Kidney glomerular epithelial cell (primary cell): ENCODE results near the gene THSD4.
A peak's percentile ranks its signal among the peaks of the same experiment; 100 is the strongest.
"Not testable (repeated sequence)": the region's sequence is repeated elsewhere in the genome, so short reads cannot be mapped to it uniquely, and the experiment has no call there.

Experiments used
- DNase-seq: peaks from one replicate; lab custom pipeline; 2025; lab: John Stamatoyannopoulos, UW

The THSD4 gene

DNA sequence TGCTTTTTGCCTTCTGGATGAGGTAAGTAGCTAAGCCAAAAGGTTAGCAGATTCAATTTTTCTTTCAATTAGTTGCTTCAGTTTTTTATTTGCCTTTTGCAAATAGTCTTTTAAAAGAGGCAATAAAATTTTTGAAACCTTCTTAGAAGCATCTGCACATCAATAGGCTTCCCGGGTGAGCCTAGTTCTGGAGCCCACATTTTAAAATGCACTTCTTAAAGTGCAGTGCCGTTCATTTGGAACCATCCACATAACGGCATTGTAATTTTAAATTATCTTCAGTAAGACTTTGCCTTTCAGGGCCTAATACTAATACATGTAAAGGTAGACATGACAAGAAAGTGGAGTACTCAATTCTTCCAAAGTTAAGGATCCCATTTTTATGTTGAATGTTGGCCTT is 269.2 kb downstream of the THSD4 start:
- DNase-seq = no peak

DNA sequence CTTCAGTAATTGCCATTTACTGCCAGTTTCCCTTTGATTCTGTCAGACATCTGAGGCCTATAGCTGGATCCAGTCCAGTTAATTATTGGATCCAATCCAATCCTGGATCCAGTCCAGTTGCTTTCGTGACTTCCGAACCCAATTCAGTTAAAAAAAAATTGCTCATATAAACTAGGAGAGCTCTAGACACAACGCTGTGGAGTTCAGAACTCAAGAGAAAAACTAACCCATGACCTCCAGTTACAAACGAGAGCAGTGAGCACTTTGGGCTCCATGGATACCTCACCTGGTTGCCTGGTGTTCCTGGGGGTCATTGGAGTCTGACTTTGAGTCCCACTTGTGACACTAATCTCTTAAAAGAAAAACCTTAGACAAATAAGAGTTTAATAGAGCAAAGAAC is 269.8 kb downstream of the THSD4 start:
- DNase-seq = no peak

DNA sequence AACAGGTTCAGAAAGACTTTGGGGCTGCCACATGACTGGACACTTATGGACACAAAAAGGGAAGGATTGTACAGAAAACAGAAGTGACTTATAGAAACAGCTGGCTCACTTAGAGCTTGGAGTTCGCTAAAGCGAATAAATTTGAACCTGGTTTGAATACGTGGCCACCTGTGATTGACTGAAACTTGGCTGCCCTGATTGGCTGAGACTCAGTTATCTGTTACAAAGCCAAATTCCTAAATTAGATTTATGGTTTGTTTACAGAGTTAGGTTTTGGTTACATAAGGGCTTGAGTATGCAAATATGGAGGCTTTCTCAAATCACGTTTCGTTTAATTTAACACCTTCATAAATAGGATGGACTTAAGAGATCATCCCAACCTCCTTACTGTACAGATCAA is 270.2 kb downstream of the THSD4 start:
- DNase-seq = no peak

DNA sequence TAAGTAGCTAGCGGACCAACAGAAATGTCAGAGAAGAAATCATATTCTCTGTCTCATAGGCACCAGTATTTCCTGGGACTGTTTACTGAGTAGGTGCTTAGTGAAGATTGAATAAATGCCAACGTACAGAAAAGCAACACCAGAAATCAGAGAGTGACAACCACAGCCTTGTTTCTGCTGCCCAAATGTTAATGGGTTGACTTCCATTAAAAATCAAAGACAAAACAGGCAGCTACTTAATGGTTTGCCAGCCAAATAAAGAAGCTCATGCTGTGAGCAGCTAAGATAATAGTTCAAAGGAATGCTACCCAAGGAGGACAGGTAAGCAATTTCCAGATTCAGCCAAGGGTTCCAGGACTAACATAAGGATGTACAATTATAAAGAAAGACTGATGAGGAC is 270.7 kb downstream of the THSD4 start:
- DNase-seq = no peak

DNA sequence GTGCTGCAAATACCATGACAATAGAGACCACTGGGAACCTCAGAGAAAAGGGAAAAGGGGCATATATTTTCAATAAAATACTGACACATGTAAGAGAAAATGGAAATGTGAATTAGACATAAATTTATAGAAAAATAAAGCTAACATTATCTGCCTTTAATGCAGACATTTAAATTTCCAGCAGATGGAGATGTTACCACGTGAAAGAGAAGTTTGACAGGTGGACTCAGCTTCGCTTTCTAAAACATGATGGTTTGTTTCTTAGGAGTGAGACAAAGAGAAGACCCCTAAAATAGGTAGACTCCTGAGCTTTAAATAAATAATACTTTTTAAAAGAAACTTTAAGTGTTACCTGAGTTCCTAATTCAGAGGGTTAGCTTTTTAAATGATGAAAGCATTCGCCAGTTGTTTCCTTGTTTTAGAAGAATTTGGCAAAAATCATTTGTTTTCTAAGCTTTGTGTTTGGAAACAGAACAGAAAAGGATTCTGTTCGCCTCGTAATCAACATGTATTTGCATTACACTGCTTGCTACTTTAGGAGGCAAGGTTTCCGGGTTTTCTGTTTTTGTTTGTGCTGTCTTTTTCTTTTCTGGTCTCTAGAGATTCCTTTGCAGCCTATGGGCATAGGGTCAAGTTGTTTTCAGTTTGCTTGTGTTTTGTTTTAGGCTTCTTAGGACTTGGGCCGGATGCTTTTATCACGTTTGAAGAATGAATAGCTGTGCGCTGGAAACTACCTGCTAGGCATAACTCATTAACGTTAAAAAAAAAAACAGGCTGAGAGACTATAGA is 271.4 kb downstream of the THSD4 start:
- peak; percentile 11 for DNase-seq

DNA sequence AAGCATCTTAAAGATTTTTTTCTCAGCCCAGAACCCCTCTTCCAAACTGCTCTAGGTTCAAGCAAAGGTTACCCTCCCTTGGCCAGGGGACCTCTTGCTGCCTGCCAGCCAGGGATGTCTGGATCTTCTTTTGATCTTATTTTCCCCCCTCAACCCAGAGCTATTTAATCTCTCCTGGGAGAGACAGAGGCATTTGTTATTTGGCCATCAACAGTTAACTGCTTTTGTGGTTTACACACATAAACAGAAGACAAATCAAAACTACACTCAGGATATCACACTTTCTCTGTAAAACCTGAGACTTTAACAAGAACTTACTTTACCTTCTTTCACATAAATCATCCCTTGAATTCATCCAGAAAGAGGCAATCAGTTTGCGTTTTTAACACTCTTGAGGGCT is 272.5 kb downstream of the THSD4 start:
- DNase-seq = no peak

DNA sequence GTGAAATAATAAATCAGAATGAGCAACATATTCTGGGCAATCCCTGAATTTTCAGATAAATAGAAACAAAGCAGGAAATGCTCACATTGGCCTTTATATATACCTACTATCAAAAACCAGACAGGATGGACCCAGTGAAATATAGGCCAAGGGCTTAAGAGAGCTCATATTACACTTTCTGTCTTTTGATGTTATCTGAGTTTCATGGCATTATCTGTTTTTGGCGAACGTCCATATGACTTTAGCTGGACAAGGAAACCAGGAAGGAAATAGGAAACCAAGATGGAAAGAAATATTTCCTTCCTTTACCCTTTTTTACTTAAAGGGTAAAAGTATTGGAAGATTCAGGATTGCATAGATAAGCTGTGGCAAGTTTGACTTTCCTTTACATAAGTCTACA is 274.8 kb downstream of the THSD4 start:
- DNase-seq = no peak

DNA sequence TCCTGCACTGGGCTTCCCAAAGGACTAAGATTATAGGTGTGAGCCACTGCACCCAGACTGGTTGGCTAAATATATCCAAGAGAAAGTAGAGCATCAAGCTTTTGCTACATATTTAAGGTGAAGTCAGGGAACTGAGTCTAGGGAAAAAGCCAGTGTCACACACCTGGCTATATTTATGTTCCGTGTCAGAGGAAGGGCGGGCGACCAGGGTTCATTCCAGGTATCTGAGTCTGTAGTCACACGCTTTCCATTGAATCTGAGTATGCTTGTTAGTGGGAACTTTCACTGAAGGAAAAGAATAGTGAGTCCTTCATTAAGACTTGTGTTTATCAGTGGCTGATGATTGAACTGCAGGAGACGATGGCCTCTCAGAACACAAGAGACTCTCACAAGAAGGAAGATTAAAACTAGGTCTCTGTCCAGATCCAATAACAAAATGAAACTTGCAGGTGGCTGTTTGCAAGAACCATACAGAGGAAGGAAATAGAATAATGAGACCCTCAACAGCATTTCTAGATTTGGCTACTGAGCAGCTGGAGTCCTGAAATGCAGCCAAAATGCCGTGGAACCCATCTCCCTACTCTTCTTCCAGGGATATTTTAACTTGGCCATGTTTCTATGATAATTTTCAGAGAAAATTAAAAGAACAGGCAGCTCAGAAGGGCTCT is 276.3 kb downstream of the THSD4 start:
- no peak for DNase-seq

DNA sequence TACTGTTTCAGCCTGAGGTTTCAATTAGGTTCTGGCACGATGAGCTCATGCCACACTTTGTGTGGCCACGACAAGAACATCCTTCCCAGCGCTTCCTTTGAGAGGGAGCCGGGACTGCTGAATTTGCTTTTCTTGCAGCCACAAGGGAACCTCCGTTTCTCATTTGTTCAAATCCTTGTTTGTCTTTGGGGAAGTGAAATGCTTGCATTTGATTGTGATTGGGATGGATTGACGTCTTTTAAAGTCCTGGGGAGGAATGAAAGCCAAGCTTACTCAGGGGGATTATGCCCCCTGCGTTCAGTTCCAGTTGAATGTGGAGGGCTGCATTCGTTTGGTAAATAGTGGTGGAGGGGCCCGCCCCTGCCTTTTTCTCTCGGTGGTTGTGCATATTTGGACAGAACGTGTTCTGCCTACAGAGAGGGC is 277.6 kb downstream of the THSD4 start:
- DNase-seq = no peak

DNA sequence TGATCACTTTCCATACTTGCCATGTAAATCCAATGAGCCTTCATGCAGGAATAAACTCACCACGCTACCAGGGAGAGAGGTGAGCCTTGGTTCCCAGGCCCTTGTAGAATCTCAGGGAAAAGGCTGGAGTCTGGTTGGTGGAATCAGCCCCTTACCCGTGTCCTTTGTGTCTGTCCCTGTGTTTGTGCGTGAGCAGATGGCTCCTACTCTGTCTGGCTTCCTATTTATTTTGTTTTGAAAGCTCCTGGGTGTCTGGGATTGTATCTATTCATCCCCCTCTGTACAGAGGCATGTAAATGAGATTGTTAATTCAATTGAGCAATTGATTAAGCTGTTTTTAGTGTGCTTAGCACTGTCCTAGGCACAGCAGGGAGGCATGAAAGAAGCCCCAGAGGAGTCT is 278.1 kb downstream of the THSD4 start:
- no peak for DNase-seq

DNA sequence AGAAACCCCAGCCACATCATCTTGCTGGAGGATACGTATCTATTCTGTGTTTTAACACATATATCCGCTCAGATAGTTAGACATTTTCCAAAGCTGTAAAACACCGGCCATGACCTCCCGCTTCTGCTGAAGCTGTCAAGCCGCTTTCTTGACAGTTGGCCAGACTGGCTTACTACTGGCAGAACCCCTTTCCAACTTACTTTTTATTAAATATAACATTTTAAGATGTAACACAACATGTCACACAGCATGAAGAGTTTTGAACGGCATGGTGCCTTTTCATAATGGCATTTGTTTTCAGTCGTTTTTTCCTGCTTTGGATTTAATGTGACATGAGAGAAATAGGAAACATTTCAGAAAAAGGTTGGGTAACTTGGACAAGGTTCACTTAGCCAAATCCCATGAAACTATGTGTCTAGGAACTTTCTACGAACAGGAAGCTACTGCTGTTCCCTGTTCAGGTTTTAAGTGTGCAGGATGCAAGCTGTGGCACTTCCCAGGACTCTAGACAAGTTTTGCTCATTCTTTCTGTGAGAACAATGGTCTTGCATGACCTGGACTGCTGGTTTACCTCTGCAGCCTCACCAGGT is 281.4 kb downstream of the THSD4 start:
- DNase-seq = no peak

DNA sequence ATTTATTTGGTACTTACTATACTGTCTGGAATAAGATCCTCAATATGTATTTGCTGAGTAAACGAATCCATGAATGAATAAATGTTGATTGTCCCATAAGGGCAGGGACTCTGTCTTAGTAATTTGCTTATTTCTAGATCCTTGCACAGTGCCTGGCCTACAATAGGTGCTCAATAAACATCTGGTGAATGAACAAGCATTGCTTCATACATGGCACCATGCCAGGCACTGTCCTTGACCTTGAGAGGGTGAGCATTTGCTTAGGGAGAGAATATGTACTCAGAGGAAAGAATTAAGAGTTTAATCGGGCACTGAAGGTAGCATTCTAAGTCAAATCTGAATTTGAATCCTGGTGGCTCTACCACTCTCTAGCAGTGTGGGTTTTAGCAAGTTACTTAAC is 282.1 kb downstream of the THSD4 start:
- DNase-seq = no peak

DNA sequence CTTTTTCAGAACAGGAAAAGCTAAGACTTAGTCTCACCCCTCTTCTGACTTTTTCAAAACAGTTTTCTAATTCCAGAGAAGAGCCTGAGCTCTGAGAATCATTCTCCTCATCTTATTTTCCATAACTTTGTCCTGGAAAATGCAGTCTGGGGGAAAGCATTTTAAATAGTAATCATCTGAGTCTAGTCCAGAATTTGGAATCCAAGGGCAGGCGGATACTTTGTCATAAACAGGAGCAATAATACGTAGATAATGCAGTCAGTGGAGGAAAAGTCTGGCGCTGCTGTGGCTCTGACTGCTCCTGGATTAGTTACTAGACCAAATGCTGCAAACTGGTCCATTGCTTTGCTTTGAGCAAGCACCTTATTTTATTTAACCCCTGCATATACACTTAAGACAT is 285.0 kb downstream of the THSD4 start:
- DNase-seq = no peak

DNA sequence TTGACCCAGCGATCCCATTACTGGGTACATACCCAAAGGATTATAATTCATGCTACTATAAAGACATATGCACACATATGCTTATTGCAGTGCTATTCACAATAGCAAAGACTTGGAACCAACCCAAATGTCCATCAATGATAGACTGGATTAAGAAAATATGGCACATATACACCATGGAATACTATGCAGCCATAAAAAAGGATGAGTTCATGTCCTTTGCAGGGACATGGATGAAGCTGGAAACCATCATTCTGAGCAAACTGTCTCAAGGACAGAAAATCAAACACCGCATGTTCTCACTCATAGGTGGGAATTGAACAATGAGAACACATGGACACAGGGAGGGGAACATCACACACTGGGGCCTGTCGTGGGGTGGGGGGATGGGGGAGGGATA is 286.5 kb downstream of the THSD4 start:
- not testable (repeated sequence) for DNase-seq

DNA sequence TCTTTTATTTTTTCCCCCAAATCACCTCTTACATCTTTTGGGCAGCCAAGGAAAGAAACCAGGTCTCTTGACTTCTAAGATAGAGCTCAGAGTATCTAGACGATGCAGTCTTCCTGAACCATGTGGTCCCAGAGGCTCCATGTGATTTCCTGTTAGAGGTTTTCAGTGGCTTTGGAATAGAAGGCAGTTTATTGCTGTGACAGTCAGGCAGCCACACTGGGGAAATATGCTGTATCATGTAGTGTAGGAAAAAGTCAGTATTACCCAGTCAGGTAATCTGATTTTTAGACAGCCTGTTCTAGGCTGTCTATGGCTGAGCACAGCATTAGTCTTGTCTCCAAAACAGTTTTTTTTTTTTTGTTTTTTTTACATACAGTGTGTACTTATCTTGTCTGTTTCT is 294.3 kb downstream of the THSD4 start:
- no peak for DNase-seq

DNA sequence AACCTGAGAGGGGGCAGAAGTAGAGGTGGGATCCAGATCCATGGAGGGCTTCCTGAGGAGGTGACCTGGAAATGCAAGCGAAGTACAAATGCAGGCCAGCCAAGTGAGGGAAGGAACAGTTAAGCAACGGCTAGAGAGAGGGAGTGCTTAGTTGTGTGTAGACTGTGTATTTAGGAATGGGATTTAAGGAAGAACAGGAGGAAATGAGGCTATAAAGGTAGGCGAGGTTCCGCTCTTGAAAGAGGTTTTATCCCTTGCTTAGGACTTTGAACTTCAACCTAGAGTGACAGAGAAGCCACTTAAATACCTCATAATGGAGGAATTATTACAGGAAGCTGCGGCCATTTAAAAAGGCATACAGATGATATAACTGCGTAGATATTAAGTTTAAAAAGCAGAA is 295.1 kb downstream of the THSD4 start:
- no peak for DNase-seq

DNA sequence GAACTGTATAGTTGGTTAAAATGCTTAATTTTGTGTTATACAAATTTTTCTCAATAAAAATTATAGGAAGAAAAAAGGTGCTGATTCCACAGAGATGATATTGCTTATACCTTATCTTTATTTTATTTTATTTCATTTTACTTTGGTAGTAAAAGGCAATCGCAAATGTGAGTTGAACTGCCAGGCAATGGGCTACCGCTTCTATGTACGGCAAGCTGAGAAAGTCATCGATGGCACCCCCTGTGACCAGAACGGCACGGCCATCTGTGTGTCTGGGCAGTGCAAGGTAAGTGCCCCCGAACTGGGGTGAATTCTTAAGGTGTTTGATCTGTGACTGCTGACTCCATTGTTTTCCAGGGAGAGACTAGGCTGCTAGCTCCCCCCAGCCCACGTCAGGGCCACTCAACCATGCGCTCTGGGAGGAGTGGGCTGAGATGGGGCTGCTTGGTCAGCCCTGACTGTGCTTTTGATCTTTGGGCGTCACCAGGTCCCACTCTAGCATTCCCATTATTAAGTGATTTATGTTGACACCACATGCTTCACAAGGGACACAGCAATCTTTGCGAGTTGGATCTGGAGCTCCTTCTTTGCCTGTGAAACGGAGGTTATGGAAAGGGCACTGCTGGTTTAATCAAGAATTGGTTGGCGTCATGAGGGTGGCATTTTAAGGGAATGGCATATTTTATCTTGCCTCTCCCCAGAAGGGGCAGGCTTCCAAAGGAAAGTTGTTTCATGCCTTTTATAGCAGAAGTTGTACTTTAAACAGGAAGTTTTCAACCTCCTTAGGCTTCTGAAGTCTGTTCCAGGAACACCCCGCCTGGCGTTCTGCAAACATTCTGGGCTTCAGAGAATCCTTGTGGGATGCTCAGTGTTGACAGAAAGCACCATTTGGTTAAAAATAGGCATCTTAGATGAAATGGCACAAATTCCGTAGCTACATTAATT is 296.5 kb downstream of the THSD4 start:
- DNase-seq = peak; percentile 29

DNA sequence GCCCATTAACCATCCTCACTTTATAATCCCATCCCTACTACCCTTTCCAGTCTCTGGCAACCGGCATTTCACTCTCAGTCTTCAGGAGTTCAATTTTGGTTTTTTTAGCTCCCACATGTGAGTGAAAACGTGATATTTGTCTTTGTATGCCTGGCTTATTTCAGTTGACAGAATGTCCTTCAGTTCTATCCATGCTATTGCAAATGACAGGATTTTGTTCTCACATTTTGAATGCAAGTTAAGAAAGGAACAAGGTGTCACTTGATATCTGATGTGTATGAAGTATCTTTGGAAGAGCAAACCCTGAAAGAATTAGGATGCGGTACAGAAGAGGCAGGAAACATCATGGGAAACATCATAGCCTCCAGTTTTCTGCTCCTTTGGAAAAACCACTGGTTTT is 298.1 kb downstream of the THSD4 start:
- no peak for DNase-seq

DNA sequence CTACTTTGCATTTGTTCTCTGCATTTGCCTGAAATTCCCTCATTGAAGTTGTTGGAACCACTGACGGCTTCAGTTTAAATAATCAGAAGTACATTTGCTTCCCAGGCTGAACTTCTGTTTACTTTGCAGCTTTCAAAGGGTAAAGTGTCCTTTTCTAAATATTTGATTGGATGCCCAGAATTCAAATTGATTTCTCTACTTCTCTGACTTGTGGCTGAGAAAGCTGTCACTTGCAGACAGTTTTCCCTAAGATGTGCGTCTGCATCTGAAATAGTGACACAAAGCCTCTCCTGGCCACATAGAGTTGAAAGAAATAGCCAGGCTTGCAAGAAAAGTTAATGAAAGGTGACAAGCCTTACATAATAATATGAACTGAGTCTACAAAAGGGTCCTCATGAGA is 299.6 kb downstream of the THSD4 start:
- no peak for DNase-seq

DNA sequence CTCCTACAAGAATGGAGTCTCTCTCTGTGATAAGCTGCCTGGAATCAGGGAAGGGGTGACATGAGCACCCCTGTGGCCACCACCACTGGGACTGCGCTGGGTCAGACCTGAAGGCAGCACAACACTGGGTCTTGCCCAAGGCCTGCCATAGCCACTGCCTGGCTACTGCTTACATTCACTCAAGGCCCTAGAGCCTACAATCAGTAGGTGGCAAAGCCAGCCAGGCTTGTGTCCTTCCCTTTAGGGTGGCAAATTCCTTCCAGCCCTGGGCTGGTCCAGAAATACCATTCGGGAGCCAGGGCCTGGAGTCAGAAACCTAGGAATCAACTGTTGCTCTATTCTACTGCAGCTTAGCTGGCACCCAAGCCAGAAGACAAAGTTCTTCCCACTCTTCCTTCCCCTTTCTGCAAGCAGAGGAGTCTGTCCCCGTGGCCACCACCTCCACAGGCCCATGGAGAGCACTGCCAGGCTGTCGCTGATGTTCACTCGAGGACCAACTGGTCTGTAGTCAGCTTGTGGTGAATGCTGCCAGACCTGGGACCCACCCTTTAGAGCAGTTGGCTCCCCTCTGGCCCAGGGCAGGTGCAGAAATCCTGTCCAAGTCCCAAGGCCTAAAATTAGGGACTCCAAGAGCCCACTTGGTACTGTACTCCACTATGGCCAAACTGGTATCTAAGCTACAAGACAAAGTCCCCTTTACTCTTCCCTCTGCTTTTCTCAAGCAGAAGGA is 307.4 kb downstream of the THSD4 start:
- no peak for DNase-seq

DNA sequence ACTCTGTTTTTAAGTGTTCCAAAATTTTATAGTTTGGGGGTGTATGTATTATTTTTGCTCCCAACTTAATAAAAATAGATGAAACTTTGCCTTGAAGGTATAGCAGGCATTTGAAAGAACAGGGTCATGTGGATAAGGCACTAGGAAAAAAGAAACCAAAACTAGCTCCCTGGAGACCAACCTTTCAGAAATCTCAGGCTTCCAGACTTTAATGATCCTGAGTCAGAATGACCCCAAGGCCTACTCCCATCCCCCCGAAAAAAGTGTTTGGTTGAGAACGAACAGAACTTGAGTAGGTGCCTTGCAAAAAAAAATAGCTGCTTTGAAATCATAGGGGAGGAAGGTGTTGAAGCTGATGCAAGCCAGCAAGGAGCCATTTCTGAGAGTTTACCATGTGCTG is 309.5 kb downstream of the THSD4 start:
- DNase-seq = no peak

DNA sequence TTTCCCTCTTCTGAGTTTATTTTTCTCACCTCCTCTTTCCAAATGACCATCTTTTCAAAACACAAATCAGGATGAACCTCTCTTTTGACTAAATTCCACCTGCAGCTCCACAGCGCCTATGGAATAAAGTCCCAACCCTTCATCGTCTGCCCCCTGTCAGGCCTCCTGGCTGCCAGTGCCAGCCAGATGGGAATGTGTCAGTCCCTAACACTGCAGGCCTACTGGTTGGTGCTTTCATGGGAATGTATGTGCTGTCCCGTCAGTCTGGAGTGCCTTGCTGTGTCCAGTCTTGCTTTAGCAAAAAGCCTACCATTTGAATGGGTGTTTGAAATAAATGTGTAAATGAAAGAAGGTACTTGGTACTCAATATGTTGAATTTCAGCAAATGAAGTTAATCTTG is 310.1 kb downstream of the THSD4 start:
- no peak for DNase-seq
